GM18505 (cell line): ENCODE measurements around the gene USP47.

Experiments used
- ATAC-seq: cut with Tn5 transposase; IDR thresholded peaks from one replicate; pipeline ENCODE4 v1.9.1; 2021; ENCODE audit not compliant: unreplicated experiment
- POLR2A ChIP-seq: IDR thresholded peaks from 4 replicates; pipeline ENCODE4 v1.6.1; 2011; ENCODE audit warnings: borderline replicate concordance; ENCODE audit not compliant: insufficient read depth, insufficient read length; ENCODE audit errors: extremely low read depth

USP47 gene

DNA sequence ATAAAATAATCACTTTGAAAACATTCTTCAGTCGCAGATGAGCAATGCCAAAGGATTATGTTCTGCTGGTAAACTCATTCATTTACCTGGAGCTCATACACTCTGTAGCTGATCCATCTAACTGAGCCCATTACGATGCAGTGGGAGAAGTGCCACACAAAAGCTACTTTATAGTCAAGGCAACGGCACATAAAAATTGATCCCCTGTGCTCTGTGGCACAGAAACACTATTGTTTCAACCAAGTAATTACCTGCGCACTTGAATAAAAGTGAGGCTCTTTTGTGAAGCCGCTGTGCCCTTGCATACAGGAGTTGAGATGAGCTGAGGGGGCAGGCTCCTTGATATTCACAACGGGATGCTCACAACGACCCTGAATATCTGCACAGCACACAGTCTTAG, 159.4 kb downstream of the USP47 start:
- no peak for ATAC-seq
- TF ChIP-seq POLR2A: no peak

DNA sequence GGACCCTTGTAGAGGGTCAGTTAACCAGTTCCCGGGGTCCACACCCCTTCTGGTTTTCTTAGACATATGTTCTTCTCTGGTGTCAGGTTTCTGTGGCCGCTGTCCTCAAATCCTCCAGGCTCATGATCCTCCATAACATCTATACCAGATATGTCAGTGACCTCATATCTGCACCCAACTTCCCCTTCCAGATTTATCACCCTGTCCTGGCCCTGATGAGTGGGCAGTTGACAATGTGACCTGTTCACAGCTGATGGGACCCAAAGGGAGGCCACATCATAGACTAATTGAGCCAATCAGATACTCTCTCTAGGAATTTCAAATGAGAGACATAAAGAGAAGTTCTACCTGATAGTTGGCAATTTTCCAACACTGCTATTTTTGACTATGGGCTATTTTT, 161.6 kb downstream of the USP47 start:
- no peak for TF ChIP-seq POLR2A
- no peak for ATAC-seq

DNA sequence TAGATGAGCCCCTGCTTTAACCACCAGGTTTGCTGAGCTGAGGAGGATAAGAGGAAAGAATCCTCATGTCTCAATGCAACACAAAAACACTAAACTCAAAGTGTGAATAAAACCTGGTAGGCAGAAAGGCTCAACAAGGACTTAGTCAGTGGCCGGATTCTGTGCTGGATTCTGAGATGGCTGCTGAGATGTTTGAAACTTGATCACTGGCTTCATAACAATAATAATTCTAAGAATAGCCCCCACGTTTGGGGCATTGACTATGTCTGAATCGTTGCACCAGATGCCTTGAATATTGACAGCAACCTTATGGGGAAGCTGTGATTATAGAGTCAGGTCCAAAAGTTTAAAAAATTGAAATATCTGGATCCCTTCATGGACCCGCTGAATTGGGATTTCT, 162.0 kb downstream of the USP47 start:
- TF ChIP-seq POLR2A: no peak
- no peak for ATAC-seq

DNA sequence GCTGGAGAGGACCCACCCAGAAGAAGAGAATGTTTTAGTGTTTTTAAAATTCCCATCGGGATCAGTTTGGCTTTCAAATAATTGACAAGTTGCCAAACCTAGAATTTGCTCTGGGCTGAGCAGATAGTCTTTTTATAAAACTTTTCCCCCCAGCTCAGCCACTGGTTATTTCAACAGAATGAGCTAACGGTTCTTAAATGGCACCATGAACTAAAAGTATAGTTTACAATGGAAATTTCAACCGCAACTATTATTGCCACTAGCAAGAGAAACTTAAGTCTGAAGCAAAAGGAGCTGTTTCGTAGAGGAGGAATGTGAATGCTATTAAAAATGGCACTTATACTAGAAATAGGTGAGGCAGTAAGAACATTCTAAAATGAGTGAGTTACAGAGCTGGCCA, 163.3 kb downstream of the USP47 start:
- no peak for ATAC-seq
- no peak for TF ChIP-seq POLR2A

DNA sequence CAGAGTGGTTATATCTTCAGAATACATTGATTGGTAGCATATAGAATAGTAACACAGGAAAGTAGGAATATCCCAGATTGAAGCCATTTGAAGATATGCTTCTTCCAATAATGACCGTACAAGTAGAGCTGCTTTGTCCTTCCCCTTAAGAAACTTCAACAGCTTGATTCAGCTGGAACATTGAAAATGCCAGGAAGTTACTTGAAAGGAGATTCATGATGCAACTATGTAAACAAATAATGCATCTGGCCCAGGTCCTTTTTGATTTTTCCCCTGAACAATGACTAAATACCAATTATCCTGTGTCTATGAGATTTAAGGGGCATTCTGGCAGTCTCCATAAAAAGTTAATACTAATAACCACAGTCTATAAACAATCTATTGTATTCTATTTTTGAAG, 163.7 kb downstream of the USP47 start:
- no peak for TF ChIP-seq POLR2A
- ATAC-seq: no peak

DNA sequence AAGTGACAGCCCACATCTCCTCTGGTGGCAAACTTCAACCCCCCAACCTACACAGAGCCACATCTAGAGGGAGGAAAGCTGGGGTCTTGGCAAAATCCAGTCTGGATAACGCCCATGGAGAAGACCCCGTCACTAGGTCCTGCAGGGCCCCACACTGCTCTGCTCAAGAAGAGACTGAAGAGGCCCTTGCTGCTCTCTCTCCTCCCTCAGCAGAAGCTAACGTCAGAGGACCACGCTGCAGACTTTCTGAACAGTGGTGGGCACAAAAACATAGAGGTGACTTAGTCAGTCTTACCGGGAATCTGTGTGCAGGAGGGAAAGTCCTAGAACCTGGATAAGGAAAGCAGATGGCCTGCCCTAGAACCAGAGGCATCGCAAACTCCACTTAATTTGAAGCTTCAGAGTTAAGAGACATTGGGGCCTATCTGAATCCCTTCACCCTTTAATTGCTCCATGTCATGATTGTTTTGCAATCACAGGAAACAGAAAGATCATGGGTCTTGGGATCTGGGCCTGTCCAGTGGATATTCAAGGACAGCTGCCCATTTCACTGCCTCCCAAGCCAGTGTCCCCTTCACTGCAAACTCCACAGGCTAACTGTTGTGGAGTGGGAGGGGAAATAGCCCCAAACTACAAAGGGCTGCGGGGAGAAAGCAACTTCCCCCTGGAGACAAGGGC, 164.9 kb downstream of the USP47 start:
- no peak for ATAC-seq
- TF ChIP-seq POLR2A: no peak

DNA sequence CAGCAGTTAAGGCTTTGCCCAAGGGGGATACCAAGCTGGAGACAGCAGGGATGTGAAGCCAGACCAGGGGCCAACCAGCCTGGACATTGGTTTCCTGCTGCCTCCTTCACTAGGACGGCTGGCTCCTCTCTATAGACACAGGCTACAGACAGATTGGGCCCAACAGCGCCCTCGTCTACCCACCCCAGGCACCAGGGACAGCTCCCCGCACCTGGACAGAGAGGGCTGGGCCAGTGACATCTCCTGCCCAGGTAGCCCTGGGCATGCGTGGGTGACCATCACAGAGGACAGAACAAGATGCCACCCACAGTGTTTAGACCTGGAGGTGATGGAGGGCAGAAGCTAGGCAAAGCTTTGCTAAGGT, 165.4 kb downstream of the USP47 start:
- no peak for ATAC-seq
- no peak for TF ChIP-seq POLR2A

DNA sequence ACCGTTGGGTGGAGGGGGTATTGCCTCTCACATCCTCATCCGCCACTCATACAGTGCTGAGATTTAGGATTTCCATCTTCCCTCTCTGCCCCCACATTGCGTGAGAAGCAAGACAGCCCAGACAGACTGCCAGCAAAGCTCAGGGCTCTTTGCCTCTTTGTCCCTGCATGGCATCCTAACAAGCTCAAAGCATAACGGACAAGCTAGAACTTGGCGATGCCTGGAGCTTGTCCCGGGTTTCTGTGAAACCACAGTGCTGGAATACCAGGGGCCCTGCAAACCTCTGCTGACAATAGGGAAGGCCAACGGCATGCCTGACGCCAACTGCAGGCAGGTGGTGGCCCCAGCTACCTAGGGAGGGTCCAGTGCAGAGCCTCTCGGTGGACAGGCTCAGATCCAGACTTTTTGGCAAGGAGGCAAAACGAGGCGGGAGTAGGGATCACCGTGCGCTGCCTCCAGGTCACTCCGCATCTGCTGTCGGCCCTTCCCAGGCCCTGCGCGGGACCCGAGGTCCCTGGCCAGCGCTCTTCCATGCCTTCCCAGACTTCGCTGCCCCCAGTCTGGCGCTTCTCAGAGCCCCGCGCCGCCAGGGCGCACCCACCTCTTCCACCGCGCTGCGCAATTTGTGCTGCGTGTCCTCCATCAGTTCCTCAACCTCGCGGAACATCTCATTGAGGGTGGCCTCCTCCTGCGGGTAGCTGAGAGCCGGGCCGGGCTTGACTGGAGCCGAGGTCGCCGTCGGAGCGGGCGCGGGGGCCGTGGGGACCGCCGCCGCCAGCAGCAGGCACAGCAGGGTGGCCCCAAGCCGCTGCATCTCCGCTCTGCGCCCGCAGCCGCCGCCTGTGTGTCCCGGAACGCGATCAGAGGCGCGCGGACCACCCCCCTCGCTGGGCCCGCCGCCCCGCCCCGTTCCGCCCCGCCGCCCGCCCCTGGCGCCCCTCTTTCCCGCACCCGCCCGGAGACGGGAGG, 166.3 kb downstream of the USP47 start, which contains the start of gene DKK3:
Gene DKK3, minus strand, starts transcription at position 858 of the 969 bp plus-strand sequence. Its CDS starts 44 bp downstream, at position 814.
- no peak for ATAC-seq
- no peak for TF ChIP-seq POLR2A
